Measurements from ENCODE around the gene SORCS2.

The SORCS2 gene

GRCh38 chr4:7222521-7222920, 30.2 kb downstream of the SORCS2 start:
- DNase-seq (ENCODE audit: low read depth): no peak

GRCh38 chr4:7223541-7223940, 31.2 kb downstream of the SORCS2 start:
- DNase-seq (ENCODE audit: low read depth): no peak

GRCh38 chr4:7224001-7224400, 31.7 kb downstream of the SORCS2 start:
- DNase-seq (ENCODE audit: low read depth): no peak

- no peak for DNase-seq (ENCODE audit: low read depth)
Measured at GRCh38 chr4:7224878-7225533, 32.7 kb downstream of the SORCS2 start.

- DNase-seq (ENCODE audit: low read depth): no peak
Measured at GRCh38 chr4:7226439-7226838, 34.1 kb downstream of the SORCS2 start.

GRCh38 chr4:7227008-7227407, 34.7 kb downstream of the SORCS2 start:
- no peak for DNase-seq (ENCODE audit: low read depth)

- no peak for DNase-seq (ENCODE audit: low read depth)
Measured at GRCh38 chr4:7228734-7229133, 36.4 kb downstream of the SORCS2 start.

- no peak for DNase-seq (ENCODE audit: low read depth)
Measured at GRCh38 chr4:7232061-7232650, 39.8 kb downstream of the SORCS2 start.

- no peak for DNase-seq (ENCODE audit: low read depth)
Measured at GRCh38 chr4:7233006-7233580, 40.8 kb downstream of the SORCS2 start.

GRCh38 chr4:7233601-7234000, 41.3 kb downstream of the SORCS2 start:
- no peak for DNase-seq (ENCODE audit: low read depth)

- no peak for DNase-seq (ENCODE audit: low read depth)
Measured at GRCh38 chr4:7234355-7235029, 42.2 kb downstream of the SORCS2 start.

GRCh38 chr4:7235030-7235380, 42.7 kb downstream of the SORCS2 start:
- DNase-seq (ENCODE audit: low read depth): no peak

- no peak for DNase-seq (ENCODE audit: low read depth)
Measured at GRCh38 chr4:7236847-7237246, 44.5 kb downstream of the SORCS2 start.

GRCh38 chr4:7237873-7238272, 45.5 kb downstream of the SORCS2 start:
- no peak for DNase-seq (ENCODE audit: low read depth)

- no peak for DNase-seq (ENCODE audit: low read depth)
Measured at GRCh38 chr4:7238300-7238960, 46.1 kb downstream of the SORCS2 start.

- DNase-seq (ENCODE audit: low read depth): no peak
Measured at GRCh38 chr4:7239101-7239820, 46.9 kb downstream of the SORCS2 start.

GRCh38 chr4:7239844-7240243, 47.5 kb downstream of the SORCS2 start:
- no peak for DNase-seq (ENCODE audit: low read depth)

- DNase-seq (ENCODE audit: low read depth): no peak
Measured at GRCh38 chr4:7240306-7240705, 48.0 kb downstream of the SORCS2 start.

- DNase-seq (ENCODE audit: low read depth): no peak
Measured at GRCh38 chr4:7241597-7242125, 49.3 kb downstream of the SORCS2 start.

GRCh38 chr4:7242766-7243165, 50.4 kb downstream of the SORCS2 start:
- DNase-seq (ENCODE audit: low read depth): no peak

GRCh38 chr4:7243609-7244330, 51.4 kb downstream of the SORCS2 start:
- no peak for DNase-seq (ENCODE audit: low read depth)

Data from activated T-helper 1 cell treated with Interleukin-2 at 50 U/mL for 16 hours (primary cell).